ENCODE measurements around the gene ZIC1. TPM values are rescaled to one million over a fixed set of nuclear protein-coding genes. Genes with fewer than 3 reads are reported as not detected.

Gene ZIC1
- total RNA-seq, 4 donors from 2014 or later, result 3.4 to 24.5 (median 3.5) TPM

DNA sequence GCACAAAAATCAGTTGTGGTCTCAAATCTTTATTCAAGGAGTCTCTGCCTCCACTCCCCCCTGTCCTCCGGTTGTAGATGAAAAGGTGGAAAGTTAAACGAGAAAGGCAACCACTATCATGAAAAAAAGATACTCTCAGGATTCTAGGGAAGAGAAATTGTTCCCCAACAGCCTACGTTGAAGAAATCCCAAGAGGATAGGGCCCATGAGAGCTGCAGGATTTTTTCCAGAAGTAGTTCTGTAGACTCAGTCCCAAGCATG is 14.3 kb downstream of the ZIC1 start:
- TF ChIP-seq, protein P1, sequence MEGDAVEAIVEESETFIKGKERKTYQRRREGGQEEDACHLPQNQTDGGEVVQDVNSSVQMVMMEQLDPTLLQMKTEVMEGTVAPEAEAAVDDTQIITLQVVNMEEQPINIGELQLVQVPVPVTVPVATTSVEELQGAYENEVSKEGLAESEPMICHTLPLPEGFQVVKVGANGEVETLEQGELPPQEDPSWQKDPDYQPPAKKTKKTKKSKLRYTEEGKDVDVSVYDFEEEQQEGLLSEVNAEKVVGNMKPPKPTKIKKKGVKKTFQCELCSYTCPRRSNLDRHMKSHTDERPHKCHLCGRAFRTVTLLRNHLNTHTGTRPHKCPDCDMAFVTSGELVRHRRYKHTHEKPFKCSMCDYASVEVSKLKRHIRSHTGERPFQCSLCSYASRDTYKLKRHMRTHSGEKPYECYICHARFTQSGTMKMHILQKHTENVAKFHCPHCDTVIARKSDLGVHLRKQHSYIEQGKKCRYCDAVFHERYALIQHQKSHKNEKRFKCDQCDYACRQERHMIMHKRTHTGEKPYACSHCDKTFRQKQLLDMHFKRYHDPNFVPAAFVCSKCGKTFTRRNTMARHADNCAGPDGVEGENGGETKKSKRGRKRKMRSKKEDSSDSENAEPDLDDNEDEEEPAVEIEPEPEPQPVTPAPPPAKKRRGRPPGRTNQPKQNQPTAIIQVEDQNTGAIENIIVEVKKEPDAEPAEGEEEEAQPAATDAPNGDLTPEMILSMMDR (IDR thresholded peaks at IDR 0.05; ENCODE audit: low read depth), result no peak

DNA sequence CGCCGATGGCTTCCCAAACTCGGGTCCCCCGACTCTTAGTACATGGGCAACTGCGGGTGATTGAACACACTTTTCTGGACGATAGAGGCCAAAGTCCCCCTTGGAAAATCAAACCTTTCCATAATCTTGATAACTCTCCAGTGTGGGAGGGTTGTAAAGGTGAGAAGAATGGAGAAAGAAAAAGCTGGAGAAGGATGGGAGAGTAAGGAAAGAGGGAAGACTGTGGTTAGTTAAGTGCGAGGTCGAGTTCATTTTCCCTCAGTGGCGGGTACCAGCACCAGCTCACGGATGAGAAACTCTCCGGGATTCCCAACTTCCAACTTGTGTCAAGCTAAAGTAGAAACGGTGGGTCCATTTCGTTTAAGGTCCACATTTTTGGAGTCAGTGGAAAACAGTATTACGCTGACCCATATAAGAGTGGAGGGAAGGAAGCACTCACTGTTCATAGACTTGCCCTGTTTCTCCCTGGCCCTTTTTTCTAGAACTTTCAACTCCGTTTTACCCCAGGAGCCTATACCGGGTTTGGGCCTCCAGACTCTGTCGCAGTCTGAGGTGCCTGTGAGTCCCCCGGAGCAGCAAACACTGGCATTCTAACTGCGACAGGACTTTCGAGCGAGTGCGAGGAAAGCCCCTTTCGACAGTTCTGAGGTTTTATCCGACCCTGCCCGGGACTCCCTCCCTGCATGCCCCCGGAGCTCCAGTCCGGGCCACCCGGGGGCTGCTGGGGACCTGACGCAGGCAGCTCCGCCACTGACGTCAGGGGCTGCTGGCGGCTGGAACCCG is 14.8 kb downstream of the ZIC1 start:
- TF ChIP-seq, protein P1 (IDR thresholded peaks at IDR 0.05; ENCODE audit: low read depth), result no peak

DNA sequence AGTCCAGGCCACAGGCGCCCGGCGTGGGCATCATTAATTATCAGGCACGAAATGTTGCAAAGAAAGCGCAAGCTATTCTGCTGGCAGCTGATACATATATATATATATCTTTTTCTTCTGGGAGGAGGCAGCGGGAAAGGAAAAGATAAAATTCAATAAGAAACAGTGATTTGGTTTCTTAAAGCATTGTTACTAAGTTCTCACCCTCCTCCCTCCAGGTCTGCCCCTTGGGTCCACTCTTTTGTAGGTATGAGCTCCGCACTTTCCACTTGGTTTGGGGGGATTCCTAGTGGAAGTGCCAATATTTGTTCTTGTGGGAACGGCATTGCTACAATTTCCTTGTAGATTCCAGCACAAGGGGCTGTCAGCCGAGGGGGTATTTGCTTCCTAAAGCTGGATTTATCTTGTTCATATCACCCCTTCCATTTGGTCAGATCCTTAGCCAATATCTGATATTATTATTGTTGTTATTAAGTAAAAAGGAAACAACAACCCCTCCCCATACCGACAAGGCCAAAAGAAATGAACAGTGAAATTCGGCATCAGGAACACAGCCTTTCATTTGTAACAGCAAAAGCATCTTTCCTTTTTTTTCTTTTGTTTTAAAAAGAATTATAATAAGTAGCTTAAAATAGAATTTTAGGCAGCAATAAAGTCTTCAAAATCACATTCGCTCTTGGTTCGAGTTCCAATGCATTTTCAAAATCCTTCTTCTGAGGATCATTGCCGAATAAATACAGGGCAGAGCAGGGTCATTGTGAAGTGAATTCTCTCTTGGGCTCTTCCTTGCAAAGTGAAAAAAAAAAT is 15.6 kb downstream of the ZIC1 start:
- TF ChIP-seq, protein P1 (IDR thresholded peaks at IDR 0.05; ENCODE audit: low read depth), result no peak

DNA sequence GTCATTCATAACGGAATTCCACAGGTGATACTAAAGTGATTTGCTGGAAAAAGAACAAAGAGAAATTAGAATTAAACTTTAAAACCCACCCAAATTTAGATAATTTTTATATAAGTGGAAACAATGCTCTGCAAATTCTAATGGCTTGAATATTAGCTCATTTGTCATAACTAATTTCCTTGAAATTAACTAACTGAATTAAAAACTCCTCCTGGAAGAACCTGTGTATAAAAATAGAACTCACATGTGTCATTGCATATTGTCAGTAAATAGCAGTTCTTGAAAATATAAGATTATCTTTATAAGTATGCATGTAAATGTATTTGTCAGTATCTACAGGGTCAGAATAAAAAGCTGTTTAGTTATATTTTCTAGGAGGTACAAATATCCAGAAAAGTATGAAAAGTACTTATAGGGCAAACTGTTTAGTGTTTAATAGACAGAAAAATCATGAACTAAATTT is 16.3 kb downstream of the ZIC1 start:
- TF ChIP-seq, protein P1 (IDR thresholded peaks at IDR 0.05; ENCODE audit: low read depth), result no peak

DNA sequence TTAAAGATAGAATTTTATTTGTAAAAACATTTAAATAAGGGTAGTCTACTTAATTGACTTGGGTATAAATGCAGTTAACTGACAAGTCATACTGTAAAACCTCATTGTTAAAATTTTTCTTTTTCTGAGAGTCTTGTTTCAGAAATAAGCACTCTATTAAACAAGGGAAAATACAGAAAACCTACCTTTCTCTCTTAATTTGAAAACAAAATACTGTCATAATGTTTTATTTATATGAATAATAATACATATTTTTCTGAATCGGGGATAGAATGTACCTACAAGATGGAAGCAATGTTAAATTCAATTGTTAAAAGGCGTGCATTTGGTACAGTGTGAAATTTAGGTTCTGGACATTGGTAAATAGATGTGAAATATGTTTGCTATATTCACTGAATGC is 17.8 kb downstream of the ZIC1 start:
- TF ChIP-seq, protein P1 (IDR thresholded peaks at IDR 0.05; ENCODE audit: low read depth), result no peak

DNA sequence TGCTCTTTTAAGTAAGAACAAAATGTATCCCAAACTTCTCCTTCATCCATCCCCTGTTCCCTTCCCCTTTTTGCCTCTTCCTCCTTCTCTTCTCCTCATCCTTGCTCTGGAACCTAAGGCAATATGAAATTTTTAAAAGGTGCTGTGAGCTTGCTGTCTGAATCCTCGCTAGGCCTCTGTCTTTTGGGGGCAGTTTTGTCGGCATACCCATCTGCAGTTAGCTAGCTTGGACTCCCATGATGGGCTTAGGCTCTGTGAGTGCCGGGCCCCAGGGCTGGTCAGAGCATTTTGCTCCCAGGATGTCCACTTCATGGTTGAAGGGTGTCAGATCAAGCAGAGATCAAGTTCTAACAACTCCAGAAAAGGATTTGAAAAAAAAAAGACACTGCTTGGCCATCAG is 18.6 kb downstream of the ZIC1 start:
- TF ChIP-seq, protein P1 (IDR thresholded peaks at IDR 0.05; ENCODE audit: low read depth), result no peak

DNA sequence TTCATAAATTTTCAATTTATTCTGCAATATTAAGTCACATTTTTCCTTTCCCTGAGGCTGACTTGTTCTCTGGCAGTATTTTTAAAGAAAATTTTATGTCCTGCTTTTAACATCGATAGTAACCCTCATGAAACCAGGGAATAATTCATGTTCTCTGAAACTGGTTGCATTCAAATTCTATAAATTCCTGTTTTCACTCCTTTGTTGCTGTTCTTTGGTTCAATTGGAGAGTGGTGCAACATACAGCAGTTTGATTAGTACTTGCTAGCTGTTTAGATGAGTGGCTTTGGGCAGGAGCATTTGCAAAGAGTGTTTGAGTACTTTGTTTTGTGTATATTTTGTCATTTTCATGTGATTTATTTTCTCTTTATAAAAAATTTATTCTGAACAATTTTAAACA is 19.2 kb downstream of the ZIC1 start:
- TF ChIP-seq, protein P1 (IDR thresholded peaks at IDR 0.05; ENCODE audit: low read depth), result no peak
